Prostate gland (tissue), 2 donors: ENCODE measurements around the gene DDX49. TPM values are rescaled to one million over a fixed set of nuclear protein-coding genes. Genes with fewer than 3 reads are reported as not detected.

Experiments
- DNase-seq: peaks from one replicate; pipeline ENCODE4 v3.0.0-alpha.2; 2019; ENCODE audit warnings: low spot score
- H3K27ac ChIP-seq, 2 donors: fragments of 200-600 bp; sonication (generic); 2 replicates each; pipeline ENCODE4 v1.5.1; 2017 to 2019
- H3K27me3 ChIP-seq: fragments of 200-600 bp; sonication (generic); replicated peaks from 2 replicates; pipeline ENCODE4 v1.5.1; 2019; ENCODE audit not compliant: insufficient read depth
- H3K36me3 ChIP-seq, 2 donors: fragments of 200-600 bp; sonication (generic); 1 replicate in 1 of 2; 2 replicates in 1 of 2; pipeline versions ENCODE4 v1.5.1 to v1.8.1; 2017 to 2019
- H3K4me1 ChIP-seq: fragments of 200-600 bp; sonication (generic); replicated peaks from 2 replicates; pipeline ENCODE4 v1.5.1; 2019
- H3K4me3 ChIP-seq, 2 donors: fragments of 200-600 bp; sonication (generic); 2 replicates each; pipeline ENCODE4 v1.5.1; 2017 to 2019
- H3K9me3 ChIP-seq: fragments of 200-600 bp; sonication (generic); 2 replicates; pipeline ENCODE4 v1.5.1; 2017
- POLR2A ChIP-seq: fragments of 450-650 bp; IDR thresholded peaks from one replicate; pipeline ENCODE4 v1.6.1; 2016; ENCODE audit warnings: antibody characterized with exemption, mild to moderate bottlenecking
- POLR2AphosphoS5 ChIP-seq: sonication (generic); formaldehyde crosslinking; IDR thresholded peaks from one replicate; pipeline ENCODE4 v1.6.1; 2017; ENCODE audit warnings: antibody characterized with exemption
- WGBS: methylation state at CpG from one replicate; pipeline ENCODE4 v1.1.5; 2018; 5-methylcytosine and 5-hydroxymethylcytosine counted together
- intact Hi-C: fragments of 100-400 bp; cut with DNase I; formaldehyde crosslinking; loops from one replicate; pipeline ENCODE4 v1.14.2; 2022
- total RNA-seq, 2 donors: library from RNA; depleted of rRNA; stranded (reverse); fragments of >200 nt; gene quantifications; one replicate each; pipeline ENCODE4 v1.1.0, GENCODE V29; 2016
- TF ChIP-seq, protein P1 (sequence below), 4 experiments: fragments of 200-600 bp in 2 of 4; fragments of 450-650 bp in 2 of 4; sonication (generic) in 2 of 4; IDR thresholded peaks; 1 replicate in 3 of 4; 2 replicates in 1 of 4; pipeline ENCODE4 v1.5.1; 2016 to 2019; ENCODE audit warnings: antibody characterized with exemption in 4 of 4, mild to moderate bottlenecking in 2 of 4, moderate library complexity in 2 of 4

DDX49 gene
- total RNA-seq, 2 donors from 2014 or later = 72.0 to 91.2 TPM

DNA sequence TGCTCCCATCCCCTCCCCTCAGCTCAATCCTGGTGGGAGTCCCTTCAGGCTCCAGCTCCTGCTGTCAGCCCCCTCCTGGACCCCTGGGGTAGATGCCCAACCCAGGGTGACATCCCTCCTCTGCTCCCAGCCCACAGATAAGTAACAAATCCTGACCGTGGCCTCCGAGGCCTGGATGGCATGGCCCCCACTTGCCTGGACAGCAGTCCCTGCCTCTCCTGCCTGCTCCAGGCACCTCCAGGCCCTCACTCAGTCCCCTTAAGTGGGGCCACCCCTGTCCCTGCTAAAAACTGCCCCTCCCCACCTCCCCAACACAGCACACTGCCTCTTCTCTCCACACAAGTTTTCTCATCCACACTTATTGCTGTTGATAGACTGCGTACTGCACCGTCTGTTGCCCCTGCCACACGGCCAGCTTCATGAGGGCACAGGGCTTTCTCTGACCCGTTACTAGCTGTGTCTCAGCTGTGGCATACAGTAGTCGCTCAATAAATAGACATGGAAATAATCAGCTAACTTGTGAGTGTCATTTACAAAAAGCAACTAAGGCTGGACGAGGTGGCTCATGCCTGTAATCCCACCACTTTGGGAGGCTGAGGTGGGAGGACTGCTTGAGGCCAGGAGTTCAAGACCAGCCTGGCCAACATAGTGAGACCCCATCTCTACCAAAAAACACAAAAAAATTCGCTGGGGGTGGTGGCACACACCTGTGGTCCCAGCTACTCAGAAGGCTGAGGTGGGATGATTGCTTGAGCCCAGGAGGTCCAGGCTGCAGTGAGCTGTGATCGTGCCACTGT is 29.4 kb upstream of the DDX49 start:
- Histone ChIP-seq H3K4me3 (no peak overlapping the region), H3K4me1 (peaks cover 1% of the 10 kb centered on the region), H3K27me3 (no peaks in the 10 kb centered on the region), H3K9me3 (no peaks in the 10 kb centered on the region), H3K27ac (no peak overlapping the region), H3K36me3 (no peaks in the 10 kb centered on the region)
- DNase-seq = no peak
- WGBS = 88% methylated on average over 10 of the region's 10 CpGs
- intact Hi-C loops = no loop called here
- TF ChIP-seq, protein P1, sequence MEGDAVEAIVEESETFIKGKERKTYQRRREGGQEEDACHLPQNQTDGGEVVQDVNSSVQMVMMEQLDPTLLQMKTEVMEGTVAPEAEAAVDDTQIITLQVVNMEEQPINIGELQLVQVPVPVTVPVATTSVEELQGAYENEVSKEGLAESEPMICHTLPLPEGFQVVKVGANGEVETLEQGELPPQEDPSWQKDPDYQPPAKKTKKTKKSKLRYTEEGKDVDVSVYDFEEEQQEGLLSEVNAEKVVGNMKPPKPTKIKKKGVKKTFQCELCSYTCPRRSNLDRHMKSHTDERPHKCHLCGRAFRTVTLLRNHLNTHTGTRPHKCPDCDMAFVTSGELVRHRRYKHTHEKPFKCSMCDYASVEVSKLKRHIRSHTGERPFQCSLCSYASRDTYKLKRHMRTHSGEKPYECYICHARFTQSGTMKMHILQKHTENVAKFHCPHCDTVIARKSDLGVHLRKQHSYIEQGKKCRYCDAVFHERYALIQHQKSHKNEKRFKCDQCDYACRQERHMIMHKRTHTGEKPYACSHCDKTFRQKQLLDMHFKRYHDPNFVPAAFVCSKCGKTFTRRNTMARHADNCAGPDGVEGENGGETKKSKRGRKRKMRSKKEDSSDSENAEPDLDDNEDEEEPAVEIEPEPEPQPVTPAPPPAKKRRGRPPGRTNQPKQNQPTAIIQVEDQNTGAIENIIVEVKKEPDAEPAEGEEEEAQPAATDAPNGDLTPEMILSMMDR (IDR thresholded peaks at IDR 0.05) = no peak
- TF ChIP-seq POLR2A = no peak
- TF ChIP-seq POLR2AphosphoS5 = no peak

DNA sequence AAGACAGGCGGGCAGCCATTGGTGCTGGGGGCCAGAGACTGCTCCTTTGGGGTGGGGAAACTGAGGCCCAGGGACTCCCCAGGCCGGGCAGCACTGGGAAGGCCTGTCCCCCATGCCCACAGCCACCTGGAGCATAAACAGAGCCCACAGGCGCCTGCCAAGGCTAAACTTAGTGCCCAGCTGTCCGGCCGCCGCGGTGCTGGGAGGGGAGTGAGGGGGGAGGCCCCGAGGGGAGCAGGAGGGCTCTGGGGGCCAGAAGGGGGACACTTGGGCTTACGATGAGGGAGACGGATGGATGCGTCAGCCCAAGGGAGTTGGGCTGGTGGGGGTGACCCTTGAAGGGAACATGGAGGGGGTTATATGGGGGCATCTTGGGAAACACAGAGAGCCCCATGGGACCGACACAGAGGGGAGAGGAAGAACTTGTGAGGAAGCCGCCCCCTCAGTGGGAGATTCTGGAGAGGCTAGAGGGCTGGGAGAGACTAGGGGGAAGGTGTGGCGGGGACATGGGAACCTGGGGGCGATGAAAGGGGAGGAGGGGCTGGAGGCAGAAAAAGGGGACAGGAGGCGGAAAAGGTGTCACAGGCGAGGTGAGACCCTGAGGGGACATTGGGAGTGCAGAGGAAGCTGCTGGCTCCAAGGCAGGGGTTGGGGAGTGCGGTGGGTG is 25.8 kb upstream of the DDX49 start:
- no peak for DNase-seq
- H3K27ac ChIP-seq = no peak overlapping the region
- no peaks in the 10 kb centered on the region for H3K36me3 ChIP-seq
- H3K9me3 ChIP-seq = no peaks in the 10 kb centered on the region
- 44% methylated on average over 14 of the region's 18 CpGs for WGBS
- intact Hi-C loops = no loop called here
- H3K4me3 ChIP-seq = no peak overlapping the region
- TF ChIP-seq, protein P1 (IDR thresholded peaks at IDR 0.05) = no peak
- no peak for TF ChIP-seq POLR2AphosphoS5
- no peak for TF ChIP-seq POLR2A
- no peaks in the 10 kb centered on the region for H3K27me3 ChIP-seq
- peaks cover 4% of the 10 kb centered on the region for H3K4me1 ChIP-seq

DNA sequence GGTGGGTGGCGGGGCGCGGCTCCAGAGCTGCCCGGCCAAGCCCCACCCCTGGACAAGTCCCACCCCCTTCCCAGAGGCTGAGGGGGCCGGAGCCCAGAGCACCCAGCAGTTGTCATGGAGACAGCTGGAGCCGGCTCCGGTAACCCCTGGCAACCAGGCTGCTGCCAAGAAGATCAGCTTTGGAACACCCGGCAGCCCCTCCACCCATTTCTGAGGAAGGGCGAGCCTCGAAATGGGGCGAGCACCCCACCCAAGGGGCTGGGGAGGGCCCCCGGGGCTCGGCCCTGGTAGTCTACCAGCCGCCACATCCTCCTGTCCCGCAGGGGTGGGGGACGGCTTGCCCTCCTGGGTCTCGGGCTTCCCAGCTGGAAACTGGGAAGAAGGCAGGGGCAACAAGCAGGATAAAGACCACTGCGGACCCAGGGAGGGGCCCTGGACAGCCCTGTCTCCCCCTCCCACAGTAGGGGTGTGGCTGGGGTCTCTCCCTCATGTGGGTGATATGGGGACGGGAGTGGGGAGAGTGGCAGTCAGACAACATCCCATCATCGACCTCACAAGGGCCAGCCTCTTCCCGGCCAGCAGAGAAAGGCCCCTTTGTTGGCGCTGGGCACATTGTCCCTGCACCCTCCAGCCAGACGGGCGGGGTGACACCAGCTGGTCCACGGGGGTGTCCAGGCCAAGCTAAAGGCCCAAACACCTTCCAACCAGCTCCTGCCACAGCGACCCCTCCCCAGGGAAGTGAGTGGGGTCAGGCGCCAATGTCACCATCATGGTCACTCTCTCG is 25.1 kb upstream of the DDX49 start:
- Histone ChIP-seq H3K9me3 (no peaks in the 10 kb centered on the region), H3K4me1 (peaks cover 4% of the 10 kb centered on the region), H3K27ac (no peak overlapping the region), H3K27me3 (no peaks in the 10 kb centered on the region), H3K4me3 (no peak overlapping the region), H3K36me3 (no peaks in the 10 kb centered on the region)
- 3% methylated on average over 13 of the region's 28 CpGs for WGBS
- TF ChIP-seq, protein P1 (IDR thresholded peaks at IDR 0.05) = no peak
- no peak for TF ChIP-seq POLR2A
- no peak for TF ChIP-seq POLR2AphosphoS5
- intact Hi-C loops = no loop called here
- no peak for DNase-seq

DNA sequence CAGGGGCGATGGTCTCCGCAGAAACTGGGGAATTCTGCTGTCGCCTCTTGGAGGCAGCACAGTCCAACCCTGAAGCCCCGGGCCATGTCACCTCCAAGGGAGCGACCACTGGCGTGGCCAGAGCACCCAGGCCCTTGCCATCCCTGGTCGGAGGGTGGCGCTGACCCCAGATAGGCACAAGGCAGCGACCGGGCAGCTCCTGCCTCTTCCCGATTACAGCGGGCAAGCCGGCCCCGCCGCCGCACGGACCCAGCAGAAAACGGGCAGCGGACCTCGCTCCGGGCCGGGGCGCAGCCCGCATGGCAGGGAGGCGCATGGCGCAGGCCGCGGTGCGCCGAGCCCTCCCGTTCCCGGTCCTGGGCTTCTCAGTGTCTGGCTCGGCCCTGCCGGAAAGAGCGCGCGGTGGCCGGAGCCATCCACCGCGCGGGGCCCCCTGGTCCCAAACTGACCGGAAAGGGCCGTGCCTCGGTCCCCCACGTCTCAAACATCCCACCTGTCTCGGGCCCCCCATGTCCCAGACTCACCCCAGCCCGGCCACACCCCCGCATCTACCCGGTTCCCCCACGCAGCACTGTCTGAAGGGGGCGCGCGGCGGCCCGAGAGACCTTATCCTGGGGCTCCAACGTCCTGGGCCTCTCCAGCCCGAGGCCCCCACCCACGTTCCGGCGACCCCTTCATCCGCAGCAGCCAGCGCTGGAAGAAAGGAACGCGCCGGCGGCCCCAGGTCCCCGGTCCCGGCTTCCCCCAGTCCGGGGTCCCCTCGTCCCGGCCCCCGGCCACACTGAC is 24.3 kb upstream of the DDX49 start:
- no peaks in the 10 kb centered on the region for H3K9me3 ChIP-seq
- peak overlapping the region; percentile 8 to 29 for H3K4me3 ChIP-seq
- peaks cover 0 to 4% of the 10 kb centered on the region in 2 donors for H3K36me3 ChIP-seq
- H3K27ac ChIP-seq = no peak overlapping the region
- peaks cover 4% of the 10 kb centered on the region for H3K4me1 ChIP-seq
- no peak for DNase-seq
- 2% methylated on average over 44 of the region's 72 CpGs for whole genome bisulfite sequencing
- intact Hi-C loops = no loop called here
- no peak for TF ChIP-seq POLR2A
- TF ChIP-seq POLR2AphosphoS5 = no peak
- TF ChIP-seq, protein P1 (IDR thresholded peaks at IDR 0.05) = peak in 1 of 4 experiments; percentile 22
- H3K27me3 ChIP-seq = no peaks in the 10 kb centered on the region
